K562 (cell line): ENCODE measurements around the gene TAF10. TPM values are rescaled to one million over a fixed set of nuclear protein-coding genes. Genes with fewer than 3 reads are reported as not detected.

Experiments used
- ARID1B ChIP-seq: fragments of 450-650 bp; IDR thresholded peaks from 2 replicates; pipeline ENCODE4 v1.6.1; 2016; ENCODE audit warnings: antibody characterized with exemption, mild to moderate bottlenecking, inconsistent platforms
- BRD4 ChIP-seq: fragments of 200-600 bp; sonication (generic); IDR thresholded peaks from 2 replicates; pipeline ENCODE4 v1.6.1; 2017; ENCODE audit warnings: inconsistent platforms
- C11orf30 ChIP-seq: fragments of 450-650 bp; IDR thresholded peaks from 2 replicates; pipeline ENCODE4 v1.6.1; 2016; ENCODE audit warnings: low read depth, mild to moderate bottlenecking
- CAMTA2 ChIP-seq: fragments of 250-450 bp; sonication (Bioruptor Pico); conservative IDR thresholded peaks from 2 replicates; pipeline ENCODE4 v1.5.1; 2022
- CLOCK ChIP-seq: fragments of 250-450 bp; sonication (Bioruptor Pico); IDR thresholded peaks from 2 replicates; pipeline ENCODE4 v1.4.0; 2020; ENCODE audit warnings: mild to moderate bottlenecking, moderate library complexity, borderline replicate concordance
- FOXJ2 ChIP-seq: fragments of 200-800 bp; sonication (Bioruptor generic); IDR thresholded peaks from 2 replicates; pipeline ENCODE4 v1.6.1; 2016; ENCODE audit warnings: missing genetic modification characterization, missing compliant biosample characterization
- HLTF ChIP-seq: fragments of 450-650 bp; IDR thresholded peaks from 2 replicates; pipeline ENCODE4 v1.6.1; 2016
- HMBOX1 ChIP-seq: sonication (generic); IDR thresholded peaks from 2 replicates; pipeline ENCODE4 v1.6.1; 2016
- KDM4B ChIP-seq, 2 experiments: fragments of 450-650 bp in 1 of 2; sonication (generic) in 1 of 2; IDR thresholded peaks; 2 replicates each; pipeline ENCODE4 v1.6.1; 2016 to 2017; ENCODE audit warnings: borderline replicate concordance in 2 of 2, antibody characterized with exemption in 1 of 2, low read depth in 1 of 2, mild to moderate bottlenecking in 1 of 2
- MAFG ChIP-seq: fragments of 450-650 bp; conservative IDR thresholded peaks from 2 replicates; pipeline ENCODE4 v1.6.1; 2016; ENCODE audit warnings: missing genetic modification characterization, missing compliant biosample characterization
- MYC ChIP-seq, 2 experiments: fragments of 250-450 bp in 1 of 2; sonication (Bioruptor Pico) in 1 of 2; IDR thresholded peaks; 2 replicates each; pipeline versions ENCODE4 v1.5.1 to v1.6.1; 2012 to 2021; ENCODE audit warnings: low read depth in 2 of 2, borderline replicate concordance in 1 of 2, improper control_type of control experiment in 1 of 2, low read length in 1 of 2, mild to moderate bottlenecking in 1 of 2, moderate library complexity in 1 of 2
- MYNN ChIP-seq, 2 experiments: sonication (generic); formaldehyde crosslinking in 1 of 2; IDR thresholded peaks; 2 replicates each; pipeline versions ENCODE4 v1.5.0 to v1.6.1; 2016 to 2020; ENCODE audit warnings: antibody characterized with exemption in 1 of 2, missing genetic modification reagents in 1 of 2
- NCOA1 ChIP-seq: fragments of 450-650 bp; IDR thresholded peaks from 2 replicates; pipeline ENCODE4 v1.6.1; 2016; ENCODE audit warnings: low read depth
- NCOA6 ChIP-seq: fragments of 450-650 bp; IDR thresholded peaks from 2 replicates; pipeline ENCODE4 v1.6.1; 2017; ENCODE audit warnings: mild to moderate bottlenecking
- NFXL1 ChIP-seq: fragments of 450-650 bp; formaldehyde crosslinking; IDR thresholded peaks from 2 replicates; pipeline ENCODE4 v1.4.0; 2021; ENCODE audit warnings: mild to moderate bottlenecking
- PHF21A ChIP-seq: fragments of 450-650 bp; IDR thresholded peaks from 2 replicates; pipeline ENCODE4 v1.6.1; 2017; ENCODE audit warnings: low read depth, borderline replicate concordance
- PHF8 ChIP-seq: fragments of 200-600 bp; sonication (generic); IDR thresholded peaks from 2 replicates; pipeline ENCODE4 v1.6.1; 2012; ENCODE audit warnings: mixed run types, mild to moderate bottlenecking, inconsistent platforms, low read length, moderate library complexity, borderline replicate concordance
- PRMT5 ChIP-seq: sonication (generic); formaldehyde crosslinking; IDR thresholded peaks from 2 replicates; pipeline ENCODE4 v1.5.0; 2020; ENCODE audit warnings: missing genetic modification reagents
- SMARCC2 ChIP-seq: fragments of 450-650 bp; IDR thresholded peaks from 2 replicates; pipeline ENCODE4 v1.6.1; 2017; ENCODE audit warnings: antibody characterized with exemption, moderate library complexity, mild to moderate bottlenecking, low read depth
- TSHZ1 ChIP-seq: fragments of 250-450 bp; sonication (Bioruptor Pico); IDR thresholded peaks from 2 replicates; pipeline ENCODE4 v1.4.0; 2020; ENCODE audit warnings: mild to moderate bottlenecking, moderate library complexity
- ZFP30 ChIP-seq: fragments of 250-450 bp; sonication (Bioruptor Pico); IDR thresholded peaks from 2 replicates; pipeline ENCODE4 v1.8.0; 2022; ENCODE audit warnings: moderate library complexity, mild to moderate bottlenecking, inconsistent platforms, borderline replicate concordance
- ZNF124 ChIP-seq: sonication (generic); formaldehyde crosslinking; IDR thresholded peaks from 2 replicates; pipeline ENCODE4 v1.8.1; 2022; ENCODE audit warnings: missing genetic modification reagents
- ZNF224 ChIP-seq: sonication (generic); formaldehyde crosslinking; IDR thresholded peaks from 2 replicates; pipeline ENCODE4 v1.8.0; 2022; ENCODE audit warnings: mild to moderate bottlenecking, missing genetic modification reagents
- ZNF717 ChIP-seq: fragments of 250-450 bp; sonication (Bioruptor Pico); IDR thresholded peaks from 2 replicates; pipeline ENCODE4 v1.5.0; 2021
- ZNF764 ChIP-seq: fragments of 250-450 bp; sonication (Bioruptor Pico); IDR thresholded peaks from 2 replicates; pipeline ENCODE4 v1.4.0; 2020; ENCODE audit warnings: low read depth, mild to moderate bottlenecking, moderate library complexity
- polyA plus RNA-seq, 8 experiments: library from polyadenylated mRNA; depleted of rRNA in 4 of 8; stranded (reverse) in 5 of 8; unstranded in 3 of 8; fragments of >200 nt; fragmentation: Nextera tagmentation in 2 of 8; fragmentation: Illumina TruSeq in 1 of 8; extraction: Ambion mirVana in 2 of 8; extraction: Trizol in 1 of 8; gene quantifications; 2 replicates each; pipeline versions ENCODE4 v1.2.1 to v1.2.3, GENCODE V29; 2011 to 2014; ENCODE audit warnings: inconsistent platforms in 1 of 8, missing spikeins in 1 of 8
- total RNA-seq, 7 experiments: library from RNA; depleted of rRNA in 6 of 7; stranded (reverse); fragments of >200 nt in 6 of 7; fragmentation: Illumina TruSeq in 2 of 7; extraction: Trizol in 2 of 7; gene quantifications; 2 replicates each; pipeline versions ENCODE4 v1.2.1 to v1.2.3, GENCODE V29; 2011 to 2021; ENCODE audit warnings: low replicate concordance in 1 of 7

The TAF10 gene
- total and polyA plus RNA-seq, 9 of the 15 experiments (the other 6 are each of a cell fraction or from before 2014, with no cell fraction given) = 19.5 to 197 (median 121) TPM

GRCh38 chr11:6650980-6651379, 39.0 kb upstream of the TAF10 start (continued):
- TF ChIP-seq BRD4 (no peak), MYC (IDR thresholded peaks at IDR 0.05; ENCODE audit: low read depth, low read length) (no peak), MYC (CRISPR knock-in tag; IDR thresholded peaks at IDR 0.05; ENCODE audit: borderline replicate concordance, low read depth) (no peak), SMARCC2 (peak; percentile 87), NCOA6 (no peak), HLTF (no peak), NFXL1 (no peak), HMBOX1 (no peak), CAMTA2 (CRISPR knock-in tag) (no peak), PHF8 (no peak), MAFG (tag) (no peak), PHF21A (no peak), ZNF717 (CRISPR knock-in tag) (no peak), C11orf30 (no peak), ZNF764 (CRISPR knock-in tag) (no peak), MYNN (IDR thresholded peaks at IDR 0.05) (no peak), MYNN (CRISPR knock-in tag; IDR thresholded peaks at IDR 0.05) (no peak), ZFP30 (no peak), ZNF124 (CRISPR knock-in tag) (no peak), CLOCK (CRISPR knock-in tag) (no peak), PRMT5 (CRISPR knock-in tag) (no peak), FOXJ2 (tag) (0 out of 2 replicates have a peak, but pooled peaks have one; percentile 52), ARID1B (peak; percentile 93), TSHZ1 (no peak), ZNF224 (no peak), NCOA1 (peak; percentile 56; the same call in 1 of the 2 replicates), KDM4B (IDR thresholded peaks at IDR 0.05; ENCODE audit: borderline replicate concordance in 2 of 2, low read depth in 1 of 2) (no peak)
